ENCODE data around the gene CPNE6.

Gene CPNE6

GRCh38 chr14:24094841-24095270 lies 23.5 kb downstream of the CPNE6 start:
- Histone ChIP-seq H3K36me3 (ENCODE audit: control insufficient read depth in 1 of 2, insufficient read depth in 2 of 2, low read length in 2 of 2) (peaks cover 19 to 28% of the 10 kb centered on the region in 2 donors), H3K9me3 (ENCODE audit: control insufficient read depth in 1 of 2, low read length in 2 of 2) (no peaks in the 10 kb centered on the region), H3K4me1 (ENCODE audit: control insufficient read depth in 1 of 2, insufficient read depth in 2 of 2, low read length in 2 of 2) (peaks cover 48 to 49% of the 10 kb centered on the region in 2 donors), H3K9ac (ENCODE audit: low read depth in 1 of 2, low read length in 2 of 2) (peak overlapping the region; percentile 96 to 99), H3K4me3 (ENCODE audit: low read depth in 1 of 2, low read length in 2 of 2) (peak overlapping the region; percentile 92 to 93), H3K27ac (ENCODE audit: low read depth, low read length) (peak overlapping the region; percentile 95), H3K27me3 (ENCODE audit: control insufficient read depth in 1 of 2, insufficient read depth in 2 of 2, low read length in 2 of 2) (no peaks in the 10 kb centered on the region)

GRCh38 chr14:24095271-24096068 lies 24.1 kb downstream of the CPNE6 start:
- Histone ChIP-seq H3K27ac (ENCODE audit: low read depth, low read length) (peak overlapping the region; percentile 95), H3K4me1 (ENCODE audit: control insufficient read depth in 1 of 2, insufficient read depth in 2 of 2, low read length in 2 of 2) (peaks cover 48 to 53% of the 10 kb centered on the region in 2 donors), H3K36me3 (ENCODE audit: control insufficient read depth in 1 of 2, insufficient read depth in 2 of 2, low read length in 2 of 2) (peaks cover 25 to 33% of the 10 kb centered on the region in 2 donors), H3K4me3 (ENCODE audit: low read depth in 1 of 2, low read length in 2 of 2) (peak overlapping the region; percentile 92 to 93), H3K9ac (ENCODE audit: low read depth in 1 of 2, low read length in 2 of 2) (peak overlapping the region; percentile 96 to 99), H3K9me3 (ENCODE audit: control insufficient read depth in 1 of 2, low read length in 2 of 2) (no peaks in the 10 kb centered on the region), H3K27me3 (ENCODE audit: control insufficient read depth in 1 of 2, insufficient read depth in 2 of 2, low read length in 2 of 2) (no peaks in the 10 kb centered on the region)

- Histone ChIP-seq H3K4me1 (ENCODE audit: control insufficient read depth in 1 of 2, insufficient read depth in 2 of 2, low read length in 2 of 2) (peaks cover 38 to 42% of the 10 kb centered on the region in 2 donors), H3K27ac (ENCODE audit: low read depth, low read length) (no peak overlapping the region), H3K27me3 (ENCODE audit: control insufficient read depth in 1 of 2, insufficient read depth in 2 of 2, low read length in 2 of 2) (no peaks in the 10 kb centered on the region), H3K4me3 (ENCODE audit: low read depth in 1 of 2, low read length in 2 of 2) (peak overlapping the region; percentile 4 to 5), H3K9ac (ENCODE audit: low read depth in 1 of 2, low read length in 2 of 2) (peak overlapping the region in 1 of 2 donors; percentile 28), H3K36me3 (ENCODE audit: control insufficient read depth in 1 of 2, insufficient read depth in 2 of 2, low read length in 2 of 2) (peaks cover 37 to 44% of the 10 kb centered on the region in 2 donors), H3K9me3 (ENCODE audit: control insufficient read depth in 1 of 2, low read length in 2 of 2) (no peaks in the 10 kb centered on the region)
Observed at GRCh38 chr14:24096545-24097181, 25.3 kb downstream of the CPNE6 start.

- peak overlapping the region in 1 of 2 donors; percentile 6 for H3K9ac ChIP-seq (ENCODE audit: low read depth in 1 of 2, low read length in 2 of 2)
Observed at GRCh38 chr14:24098229-24098926, 27.0 kb downstream of the CPNE6 start.

GRCh38 chr14:24098927-24099813 lies 27.8 kb downstream of the CPNE6 start:
- no peak overlapping the region for H3K9ac ChIP-seq (ENCODE audit: low read depth in 1 of 2, low read length in 2 of 2)
- peaks cover 21 to 28% of the 10 kb centered on the region in 2 donors for H3K4me1 ChIP-seq (ENCODE audit: control insufficient read depth in 1 of 2, insufficient read depth in 2 of 2, low read length in 2 of 2)
- no peaks in the 10 kb centered on the region for H3K9me3 ChIP-seq (ENCODE audit: control insufficient read depth in 1 of 2, low read length in 2 of 2)
- no peaks in the 10 kb centered on the region for H3K27me3 ChIP-seq (ENCODE audit: control insufficient read depth in 1 of 2, insufficient read depth in 2 of 2, low read length in 2 of 2)
- no peak overlapping the region for H3K27ac ChIP-seq (ENCODE audit: low read depth, low read length)
- H3K36me3 ChIP-seq (ENCODE audit: control insufficient read depth in 1 of 2, insufficient read depth in 2 of 2, low read length in 2 of 2): peaks cover 57 to 67% of the 10 kb centered on the region in 2 donors
- H3K4me3 ChIP-seq (ENCODE audit: low read depth in 1 of 2, low read length in 2 of 2): no peak overlapping the region

More at GRCh38 chr14:24098229-24098926, 27.0 kb downstream of the CPNE6 start:
- peaks cover 50 to 59% of the 10 kb centered on the region in 2 donors for H3K36me3 ChIP-seq (ENCODE audit: control insufficient read depth in 1 of 2, insufficient read depth in 2 of 2, low read length in 2 of 2)
- H3K27ac ChIP-seq (ENCODE audit: low read depth, low read length): no peak overlapping the region
- no peak overlapping the region for H3K4me3 ChIP-seq (ENCODE audit: low read depth in 1 of 2, low read length in 2 of 2)
- H3K9me3 ChIP-seq (ENCODE audit: control insufficient read depth in 1 of 2, low read length in 2 of 2): no peaks in the 10 kb centered on the region
- H3K27me3 ChIP-seq (ENCODE audit: control insufficient read depth in 1 of 2, insufficient read depth in 2 of 2, low read length in 2 of 2): no peaks in the 10 kb centered on the region
- H3K4me1 ChIP-seq (ENCODE audit: control insufficient read depth in 1 of 2, insufficient read depth in 2 of 2, low read length in 2 of 2): peaks cover 23 to 28% of the 10 kb centered on the region in 2 donors

GRCh38 chr14:24100197-24100981 lies 29.0 kb downstream of the CPNE6 start:
- Histone ChIP-seq H3K9me3 (ENCODE audit: control insufficient read depth in 1 of 2, low read length in 2 of 2) (no peaks in the 10 kb centered on the region), H3K27ac (ENCODE audit: low read depth, low read length) (no peak overlapping the region), H3K27me3 (ENCODE audit: control insufficient read depth in 1 of 2, insufficient read depth in 2 of 2, low read length in 2 of 2) (no peaks in the 10 kb centered on the region), H3K4me1 (ENCODE audit: control insufficient read depth in 1 of 2, insufficient read depth in 2 of 2, low read length in 2 of 2) (peaks cover 15 to 22% of the 10 kb centered on the region in 2 donors), H3K4me3 (ENCODE audit: low read depth in 1 of 2, low read length in 2 of 2) (no peak overlapping the region), H3K9ac (ENCODE audit: low read depth in 1 of 2, low read length in 2 of 2) (no peak overlapping the region), H3K36me3 (ENCODE audit: control insufficient read depth in 1 of 2, insufficient read depth in 2 of 2, low read length in 2 of 2) (peaks cover 57 to 72% of the 10 kb centered on the region in 2 donors)

DNA sequence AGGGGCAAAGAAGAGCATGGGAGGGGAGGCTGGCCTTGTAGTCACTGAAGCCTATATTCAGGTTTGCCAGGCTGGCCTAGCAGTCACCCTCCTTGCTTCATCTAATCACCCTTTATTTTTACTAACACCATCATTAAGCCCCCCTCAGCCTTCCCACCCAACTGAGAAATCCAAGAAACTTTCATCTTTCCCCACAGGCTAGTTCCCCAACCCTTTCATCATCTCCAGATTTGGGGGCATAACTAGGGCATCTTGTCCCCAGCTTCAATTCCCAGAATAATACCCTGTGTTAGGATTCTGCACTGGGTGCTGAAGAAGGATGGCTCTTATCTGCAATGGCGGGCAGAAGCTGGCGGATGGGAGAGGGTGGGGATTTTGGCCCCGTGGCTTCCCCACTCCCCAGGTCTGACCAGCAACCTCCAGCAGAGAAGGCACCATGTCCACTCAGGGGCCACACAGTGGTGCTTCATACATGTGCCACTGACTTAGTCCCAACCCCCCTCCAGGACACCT lies 29.7 kb downstream of the CPNE6 start:
- H3K36me3 ChIP-seq (ENCODE audit: control insufficient read depth in 1 of 2, insufficient read depth in 2 of 2, low read length in 2 of 2): peaks cover 57 to 72% of the 10 kb centered on the region in 2 donors
- H3K4me1 ChIP-seq (ENCODE audit: control insufficient read depth in 1 of 2, insufficient read depth in 2 of 2, low read length in 2 of 2): peaks cover 9 to 17% of the 10 kb centered on the region in 2 donors

GRCh38 chr14:24102357-24103048 lies 31.1 kb downstream of the CPNE6 start:
- Histone ChIP-seq H3K9ac (ENCODE audit: low read depth in 1 of 2, low read length in 2 of 2) (no peak overlapping the region), H3K9me3 (ENCODE audit: control insufficient read depth in 1 of 2, low read length in 2 of 2) (no peaks in the 10 kb centered on the region), H3K4me1 (ENCODE audit: control insufficient read depth in 1 of 2, insufficient read depth in 2 of 2, low read length in 2 of 2) (peaks cover 5 to 19% of the 10 kb centered on the region in 2 donors), H3K27me3 (ENCODE audit: control insufficient read depth in 1 of 2, insufficient read depth in 2 of 2, low read length in 2 of 2) (no peaks in the 10 kb centered on the region), H3K27ac (ENCODE audit: low read depth, low read length) (no peak overlapping the region), H3K4me3 (ENCODE audit: low read depth in 1 of 2, low read length in 2 of 2) (no peak overlapping the region), H3K36me3 (ENCODE audit: control insufficient read depth in 1 of 2, insufficient read depth in 2 of 2, low read length in 2 of 2) (peaks cover 57 to 64% of the 10 kb centered on the region in 2 donors)

More for the DNA sequence above, 29.7 kb downstream of the CPNE6 start:
- no peaks in the 10 kb centered on the region for H3K27me3 ChIP-seq (ENCODE audit: control insufficient read depth in 1 of 2, insufficient read depth in 2 of 2, low read length in 2 of 2)
- H3K4me3 ChIP-seq (ENCODE audit: low read depth in 1 of 2, low read length in 2 of 2): no peak overlapping the region
- no peaks in the 10 kb centered on the region for H3K9me3 ChIP-seq (ENCODE audit: control insufficient read depth in 1 of 2, low read length in 2 of 2)
- no peak overlapping the region for H3K9ac ChIP-seq (ENCODE audit: low read depth in 1 of 2, low read length in 2 of 2)
- no peak overlapping the region for H3K27ac ChIP-seq (ENCODE audit: low read depth, low read length)

All from duodenal mucosa (tissue), 2 donors.